Hepatocyte (in vitro differentiated cells): ENCODE results near the gene RBMS1.

ENCODE experiments used
- EZH2 ChIP-seq: fragments of 200-600 bp; sonication (generic); IDR thresholded peaks from 2 replicates; pipeline ENCODE4 v1.6.1; 2016; ENCODE audit warnings: antibody characterized with exemption, mild to moderate bottlenecking, borderline replicate concordance
- TF ChIP-seq, protein P1 (sequence below): fragments of 200-600 bp; sonication (generic); IDR thresholded peaks from 2 replicates; pipeline ENCODE4 v1.5.1; 2016; ENCODE audit warnings: antibody characterized with exemption, mild to moderate bottlenecking; ENCODE audit not compliant: poor library complexity

DNA sequence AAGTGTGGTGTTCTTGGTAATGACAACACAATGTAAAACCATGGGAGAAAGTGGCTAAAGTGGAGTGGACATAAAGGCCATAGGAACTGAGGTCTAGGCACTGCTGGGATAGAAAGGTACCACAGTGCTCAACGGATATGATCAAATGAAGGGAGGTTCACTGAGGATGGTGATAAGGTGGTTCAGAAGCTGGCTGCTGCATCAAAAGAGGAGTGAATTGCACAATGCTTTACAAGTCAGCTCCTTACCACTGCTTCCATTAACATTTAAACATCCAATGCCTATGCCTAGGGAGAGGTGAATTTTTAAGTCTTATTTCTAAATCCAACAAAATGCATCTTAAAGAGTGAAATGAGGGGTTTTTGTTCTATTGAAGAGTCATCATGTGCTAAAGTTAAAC, 193.4 kb downstream of the RBMS1 start:
- no peak for TF ChIP-seq EZH2
- TF ChIP-seq, protein P1, sequence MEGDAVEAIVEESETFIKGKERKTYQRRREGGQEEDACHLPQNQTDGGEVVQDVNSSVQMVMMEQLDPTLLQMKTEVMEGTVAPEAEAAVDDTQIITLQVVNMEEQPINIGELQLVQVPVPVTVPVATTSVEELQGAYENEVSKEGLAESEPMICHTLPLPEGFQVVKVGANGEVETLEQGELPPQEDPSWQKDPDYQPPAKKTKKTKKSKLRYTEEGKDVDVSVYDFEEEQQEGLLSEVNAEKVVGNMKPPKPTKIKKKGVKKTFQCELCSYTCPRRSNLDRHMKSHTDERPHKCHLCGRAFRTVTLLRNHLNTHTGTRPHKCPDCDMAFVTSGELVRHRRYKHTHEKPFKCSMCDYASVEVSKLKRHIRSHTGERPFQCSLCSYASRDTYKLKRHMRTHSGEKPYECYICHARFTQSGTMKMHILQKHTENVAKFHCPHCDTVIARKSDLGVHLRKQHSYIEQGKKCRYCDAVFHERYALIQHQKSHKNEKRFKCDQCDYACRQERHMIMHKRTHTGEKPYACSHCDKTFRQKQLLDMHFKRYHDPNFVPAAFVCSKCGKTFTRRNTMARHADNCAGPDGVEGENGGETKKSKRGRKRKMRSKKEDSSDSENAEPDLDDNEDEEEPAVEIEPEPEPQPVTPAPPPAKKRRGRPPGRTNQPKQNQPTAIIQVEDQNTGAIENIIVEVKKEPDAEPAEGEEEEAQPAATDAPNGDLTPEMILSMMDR: no peak
